ENCODE results near the gene SDHA. TPM values are rescaled to one million over a fixed set of nuclear protein-coding genes. Genes with fewer than 3 reads are reported as not detected.

Gene SDHA
- total RNA-seq, 1 experiment from 2014 or later = 171 TPM

DNA sequence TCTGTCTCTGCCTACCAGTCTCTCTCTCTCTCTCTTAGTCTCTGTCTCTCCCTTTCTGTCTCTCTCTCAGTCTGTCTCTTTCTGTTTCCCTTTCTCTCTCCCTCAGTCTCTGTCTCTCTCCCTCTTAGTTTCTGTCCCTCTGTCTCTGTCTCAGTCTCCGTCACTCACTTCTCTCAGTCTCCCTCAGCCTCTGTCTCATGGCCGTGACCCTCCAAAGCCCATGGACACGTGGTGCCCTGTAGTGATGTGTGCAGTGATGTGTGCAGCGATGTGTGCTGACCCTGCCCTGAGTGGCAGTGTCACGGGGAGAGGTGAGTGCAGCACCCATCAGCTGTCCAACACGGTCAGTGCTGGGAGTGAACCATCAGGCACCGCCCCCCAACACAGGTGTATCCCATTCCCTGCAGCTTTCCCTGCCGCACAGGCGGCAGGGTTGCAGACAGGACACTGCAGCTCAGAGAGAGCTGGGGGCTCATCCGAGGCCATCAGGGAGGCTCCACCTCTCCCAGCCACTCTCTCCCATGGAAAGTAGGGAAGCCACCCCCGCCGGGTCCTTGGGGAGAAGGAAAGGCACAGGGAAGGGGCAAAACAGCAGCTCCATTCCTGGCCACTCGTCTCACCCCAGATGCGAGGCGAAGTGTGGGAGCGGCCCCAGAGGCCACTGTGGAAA lies 27.6 kb upstream of the SDHA start:
- Histone ChIP-seq H3K9me3 (ENCODE audit: control insufficient read depth, insufficient read depth, low read depth, low read length) (no peaks in the 10 kb centered on the region), H3K4me1 (ENCODE audit: control insufficient read depth, insufficient read depth, low read length) (peaks cover 50% of the 10 kb centered on the region), H3K36me3 (ENCODE audit: control insufficient read depth, insufficient read depth, low read length) (no peaks in the 10 kb centered on the region), H3K27me3 (ENCODE audit: control insufficient read depth, insufficient read depth, low read length) (no peaks in the 10 kb centered on the region), H3K4me3 (ENCODE audit: low read depth in 2 of 2, low read length in 2 of 2) (no peak overlapping the region), H3K27ac (ENCODE audit: low read length) (peak overlapping the region; percentile 68)
- ATAC-seq (peak; percentile 29), DNase-seq (ENCODE audit: low read depth, low spot score) (no peak)
- POLR2A ChIA-PET = interaction anchor here (0.7 kb wide), 1 partner anchor 1127 kb away, joined by 3 read pairs; no protein-coding TSS in a partner anchor
- BruUV-seq (replicated peaks) = no TSS peak
- no peak for TF ChIP-seq SIN3A (IDR thresholded peaks at IDR 0.05; ENCODE audit: borderline replicate concordance, insufficient read depth, low read depth, low read length)
- no peak for TF ChIP-seq TCF7L2 (IDR thresholded peaks at IDR 0.05; ENCODE audit: low read depth, low read length)
- in situ Hi-C loops (cut with HindIII; ENCODE audit: low pct_unique_long_range_greater_than_20kb, low sequenced_read_pairs) = no loop called here
- intact Hi-C loops (cut with micrococcal nuclease; ENCODE audit: unreplicated experiment) = no loop called here
- CTCF ChIA-PET = no interaction called here

DNA sequence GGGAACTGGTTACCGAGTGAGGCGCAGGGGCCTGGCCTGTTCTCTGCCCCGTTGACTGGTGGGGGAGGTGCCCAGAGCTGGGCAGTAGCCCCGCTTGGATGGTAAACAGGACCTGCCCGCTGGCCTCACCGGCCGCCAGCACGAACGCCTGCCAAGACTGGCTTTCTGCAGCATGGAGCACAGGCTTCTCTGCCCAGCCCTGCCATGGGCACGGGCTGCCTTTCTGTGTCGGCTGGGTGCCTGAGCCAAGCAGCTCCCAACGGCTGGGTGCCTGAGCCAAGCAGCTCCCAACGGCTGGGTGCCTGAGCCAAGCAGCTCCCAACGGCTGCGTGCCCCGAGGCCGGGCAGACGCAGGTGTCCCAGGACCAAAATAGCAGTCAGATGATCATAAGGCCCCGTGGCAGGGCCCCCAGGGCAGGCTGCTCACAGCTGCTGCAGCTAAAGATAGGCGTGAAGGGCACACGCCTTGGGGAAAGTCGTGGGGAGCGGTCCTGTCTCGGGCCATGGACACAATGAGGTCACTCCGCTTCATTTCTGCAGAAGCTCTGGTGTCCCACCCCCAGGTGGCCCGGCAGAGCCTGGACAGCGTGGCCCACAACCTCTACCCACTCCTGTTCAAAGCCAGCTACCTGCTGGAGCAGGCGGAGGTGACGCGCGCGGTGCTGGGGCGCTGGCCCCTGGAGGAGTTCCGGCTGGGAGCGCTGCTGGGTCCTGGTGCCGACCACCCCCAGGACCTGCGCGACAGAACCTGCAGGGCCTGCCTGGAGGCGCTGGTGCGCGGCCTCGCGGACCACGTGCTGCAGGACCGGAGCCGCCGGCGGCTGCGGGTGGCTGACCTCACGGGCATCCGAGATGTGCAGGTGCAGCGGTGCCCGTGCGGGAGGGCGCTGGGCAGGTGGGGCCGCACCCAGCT lies 26.8 kb upstream of the SDHA start, which contains the start of gene LRRC14B:
TSS of gene LRRC14B (plus strand) at position 460 of the 913 bp plus-strand sequence. CDS start at position 504, 44 bp downstream.
- CTCF ChIA-PET = no interaction called here
- peak within 1 kb of the TSS; percentile 68 for H3K27ac ChIP-seq (ENCODE audit: low read length)
- no peaks in the 10 kb centered on the region for H3K9me3 ChIP-seq (ENCODE audit: control insufficient read depth, insufficient read depth, low read depth, low read length)
- ATAC-seq (peak; percentile 43), DNase-seq (ENCODE audit: low read depth, low spot score) (no peak)
- intact Hi-C loops (cut with micrococcal nuclease; ENCODE audit: unreplicated experiment) = no loop called here
- TF ChIP-seq TCF7L2 (IDR thresholded peaks at IDR 0.05; ENCODE audit: low read depth, low read length) = no peak
- no peak for TF ChIP-seq SIN3A (IDR thresholded peaks at IDR 0.05; ENCODE audit: borderline replicate concordance, insufficient read depth, low read depth, low read length)
- 0 out of 2 replicates have a peak, but pooled peaks have one; percentile 30 for TF ChIP-seq POLR2AphosphoS5 (IDR thresholded peaks at IDR 0.05; ENCODE audit: low read depth, low read length)
- in situ Hi-C loops (cut with HindIII; ENCODE audit: low pct_unique_long_range_greater_than_20kb, low sequenced_read_pairs) = no loop called here
- POLR2A ChIA-PET = interaction anchor here (0.7 to 0.9 kb wide), 2 partner anchors 9 to 1127 kb away, joined by 3 to 4 read pairs; no protein-coding TSS in a partner anchor
- H3K27me3 ChIP-seq (ENCODE audit: control insufficient read depth, insufficient read depth, low read length) = no peaks in the 10 kb centered on the region
- H3K36me3 ChIP-seq (ENCODE audit: control insufficient read depth, insufficient read depth, low read length) = no peaks in the 10 kb centered on the region
- peaks cover 51% of the 10 kb centered on the region for H3K4me1 ChIP-seq (ENCODE audit: control insufficient read depth, insufficient read depth, low read length)
- no TSS peak for BruUV-seq (replicated peaks)
- no peak within 1 kb of the TSS for H3K4me3 ChIP-seq (ENCODE audit: low read depth in 2 of 2, low read length in 2 of 2)

DNA sequence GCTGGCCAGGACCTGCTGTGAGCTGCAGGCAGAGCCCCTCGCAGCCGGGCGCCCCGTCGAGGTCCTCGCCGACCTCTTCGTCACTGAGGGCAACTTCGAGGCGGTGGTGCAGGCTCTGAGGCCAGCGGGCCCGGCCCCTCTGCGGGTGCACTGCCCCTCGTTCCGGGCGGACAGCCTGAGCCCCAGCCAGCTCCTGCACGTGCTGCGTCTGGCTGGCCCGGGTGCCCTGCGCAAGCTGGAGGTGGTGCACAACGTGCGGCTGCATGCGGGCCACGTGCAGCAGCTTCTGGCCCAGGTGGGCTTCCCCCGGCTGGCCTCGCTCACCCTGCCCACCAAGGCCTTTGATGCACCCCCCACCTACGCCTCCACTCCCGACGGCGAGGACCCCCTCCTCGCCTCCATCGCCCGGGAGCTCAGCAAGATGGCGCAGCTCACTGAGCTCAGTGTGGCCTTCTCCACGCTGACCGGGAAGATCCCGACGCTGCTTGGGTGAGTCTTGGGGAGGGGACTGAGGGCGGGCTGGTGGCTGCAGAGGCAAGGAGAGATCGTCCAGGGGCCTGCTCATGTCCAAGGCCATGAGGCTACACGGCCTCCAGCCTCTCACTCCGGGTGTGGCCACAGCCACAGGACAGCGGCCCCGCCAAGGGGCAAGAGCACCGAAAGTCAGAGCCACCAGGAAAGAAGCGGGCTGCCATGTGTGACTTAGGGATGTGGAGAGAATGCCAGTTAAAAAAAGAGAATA lies 26.0 kb upstream of the SDHA start:
- ChIA-PET CTCF (no interaction called here), POLR2A (interaction anchor here (0.9 kb wide), 1 partner anchor 9 kb away, joined by 4 read pairs; no protein-coding TSS in a partner anchor)
- Histone ChIP-seq H3K27me3 (ENCODE audit: control insufficient read depth, insufficient read depth, low read length) (no peaks in the 10 kb centered on the region), H3K36me3 (ENCODE audit: control insufficient read depth, insufficient read depth, low read length) (no peaks in the 10 kb centered on the region), H3K4me3 (ENCODE audit: low read depth in 2 of 2, low read length in 2 of 2) (no peak overlapping the region), H3K9me3 (ENCODE audit: control insufficient read depth, insufficient read depth, low read depth, low read length) (no peaks in the 10 kb centered on the region), H3K27ac (ENCODE audit: low read length) (peak overlapping the region; percentile 48), H3K4me1 (ENCODE audit: control insufficient read depth, insufficient read depth, low read length) (peaks cover 51% of the 10 kb centered on the region)
- DNase-seq (ENCODE audit: low read depth, low spot score) = no peak
- no peak for ATAC-seq
- no TSS peak for BruUV-seq (replicated peaks)
- in situ Hi-C loops (cut with HindIII; ENCODE audit: low pct_unique_long_range_greater_than_20kb, low sequenced_read_pairs) = no loop called here
- intact Hi-C loops (cut with micrococcal nuclease; ENCODE audit: unreplicated experiment) = no loop called here
- TF ChIP-seq, protein P1, sequence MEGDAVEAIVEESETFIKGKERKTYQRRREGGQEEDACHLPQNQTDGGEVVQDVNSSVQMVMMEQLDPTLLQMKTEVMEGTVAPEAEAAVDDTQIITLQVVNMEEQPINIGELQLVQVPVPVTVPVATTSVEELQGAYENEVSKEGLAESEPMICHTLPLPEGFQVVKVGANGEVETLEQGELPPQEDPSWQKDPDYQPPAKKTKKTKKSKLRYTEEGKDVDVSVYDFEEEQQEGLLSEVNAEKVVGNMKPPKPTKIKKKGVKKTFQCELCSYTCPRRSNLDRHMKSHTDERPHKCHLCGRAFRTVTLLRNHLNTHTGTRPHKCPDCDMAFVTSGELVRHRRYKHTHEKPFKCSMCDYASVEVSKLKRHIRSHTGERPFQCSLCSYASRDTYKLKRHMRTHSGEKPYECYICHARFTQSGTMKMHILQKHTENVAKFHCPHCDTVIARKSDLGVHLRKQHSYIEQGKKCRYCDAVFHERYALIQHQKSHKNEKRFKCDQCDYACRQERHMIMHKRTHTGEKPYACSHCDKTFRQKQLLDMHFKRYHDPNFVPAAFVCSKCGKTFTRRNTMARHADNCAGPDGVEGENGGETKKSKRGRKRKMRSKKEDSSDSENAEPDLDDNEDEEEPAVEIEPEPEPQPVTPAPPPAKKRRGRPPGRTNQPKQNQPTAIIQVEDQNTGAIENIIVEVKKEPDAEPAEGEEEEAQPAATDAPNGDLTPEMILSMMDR (IDR thresholded peaks at IDR 0.05) = no peak
- TF ChIP-seq, protein P2, sequence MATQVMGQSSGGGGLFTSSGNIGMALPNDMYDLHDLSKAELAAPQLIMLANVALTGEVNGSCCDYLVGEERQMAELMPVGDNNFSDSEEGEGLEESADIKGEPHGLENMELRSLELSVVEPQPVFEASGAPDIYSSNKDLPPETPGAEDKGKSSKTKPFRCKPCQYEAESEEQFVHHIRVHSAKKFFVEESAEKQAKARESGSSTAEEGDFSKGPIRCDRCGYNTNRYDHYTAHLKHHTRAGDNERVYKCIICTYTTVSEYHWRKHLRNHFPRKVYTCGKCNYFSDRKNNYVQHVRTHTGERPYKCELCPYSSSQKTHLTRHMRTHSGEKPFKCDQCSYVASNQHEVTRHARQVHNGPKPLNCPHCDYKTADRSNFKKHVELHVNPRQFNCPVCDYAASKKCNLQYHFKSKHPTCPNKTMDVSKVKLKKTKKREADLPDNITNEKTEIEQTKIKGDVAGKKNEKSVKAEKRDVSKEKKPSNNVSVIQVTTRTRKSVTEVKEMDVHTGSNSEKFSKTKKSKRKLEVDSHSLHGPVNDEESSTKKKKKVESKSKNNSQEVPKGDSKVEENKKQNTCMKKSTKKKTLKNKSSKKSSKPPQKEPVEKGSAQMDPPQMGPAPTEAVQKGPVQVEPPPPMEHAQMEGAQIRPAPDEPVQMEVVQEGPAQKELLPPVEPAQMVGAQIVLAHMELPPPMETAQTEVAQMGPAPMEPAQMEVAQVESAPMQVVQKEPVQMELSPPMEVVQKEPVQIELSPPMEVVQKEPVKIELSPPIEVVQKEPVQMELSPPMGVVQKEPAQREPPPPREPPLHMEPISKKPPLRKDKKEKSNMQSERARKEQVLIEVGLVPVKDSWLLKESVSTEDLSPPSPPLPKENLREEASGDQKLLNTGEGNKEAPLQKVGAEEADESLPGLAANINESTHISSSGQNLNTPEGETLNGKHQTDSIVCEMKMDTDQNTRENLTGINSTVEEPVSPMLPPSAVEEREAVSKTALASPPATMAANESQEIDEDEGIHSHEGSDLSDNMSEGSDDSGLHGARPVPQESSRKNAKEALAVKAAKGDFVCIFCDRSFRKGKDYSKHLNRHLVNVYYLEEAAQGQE (IDR thresholded peaks at IDR 0.05; ENCODE audit: insufficient read depth in 1 of 2, low read depth in 2 of 2, low read length in 1 of 2) = no peak
- TF ChIP-seq SIN3A (IDR thresholded peaks at IDR 0.05; ENCODE audit: borderline replicate concordance, insufficient read depth, low read depth, low read length) (no peak), TCF7L2 (IDR thresholded peaks at IDR 0.05; ENCODE audit: low read depth, low read length) (no peak), POLR2AphosphoS5 (IDR thresholded peaks at IDR 0.05; ENCODE audit: low read depth, low read length) (no peak)

Data from Panc1 (cell line).